GM18870 (cell line): ENCODE results near the gene CST7.

Source experiments
- ATAC-seq: cut with Tn5 transposase; IDR thresholded peaks from one replicate; pipeline ENCODE4 v1.9.1; 2021; ENCODE audit warnings: moderate library complexity; ENCODE audit not compliant: unreplicated experiment

CST7 gene

GRCh38 chr20:24950128-24950835, 1.2 kb downstream of the CST7 start:
- ATAC-seq = no peak

GRCh38 chr20:24950836-24951525, 1.9 kb downstream of the CST7 start:
- ATAC-seq = no peak

DNA sequence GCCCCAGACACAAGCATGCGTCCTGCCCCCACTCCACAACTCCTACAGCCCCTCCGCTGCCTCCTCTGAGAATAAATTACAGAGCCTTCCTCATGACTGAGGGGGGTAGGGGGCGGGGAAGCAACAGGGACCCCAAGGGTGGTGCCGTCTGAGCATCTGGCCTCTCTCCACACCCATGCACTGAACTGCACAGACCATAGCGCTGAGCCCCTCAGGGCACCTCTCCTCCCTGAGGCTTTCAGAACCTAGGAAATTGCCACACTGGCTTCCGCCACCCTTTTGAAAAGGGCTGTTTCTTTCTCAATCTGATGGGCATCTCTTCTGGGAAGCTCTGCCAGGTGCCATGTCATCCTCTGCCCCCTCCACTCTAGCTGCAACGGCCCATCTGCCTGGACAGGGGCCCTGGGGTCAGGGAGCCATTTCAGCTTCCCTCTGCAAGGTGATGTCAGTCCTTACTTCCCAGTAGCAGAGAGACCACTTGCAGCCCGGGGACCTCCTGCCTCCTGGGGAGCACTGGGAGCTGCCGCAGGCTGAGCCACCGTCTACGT, 2.5 kb downstream of the CST7 start:
- no peak for ATAC-seq

- ATAC-seq = no peak
Observed at GRCh38 chr20:24952376-24953208, 3.5 kb downstream of the CST7 start.

DNA sequence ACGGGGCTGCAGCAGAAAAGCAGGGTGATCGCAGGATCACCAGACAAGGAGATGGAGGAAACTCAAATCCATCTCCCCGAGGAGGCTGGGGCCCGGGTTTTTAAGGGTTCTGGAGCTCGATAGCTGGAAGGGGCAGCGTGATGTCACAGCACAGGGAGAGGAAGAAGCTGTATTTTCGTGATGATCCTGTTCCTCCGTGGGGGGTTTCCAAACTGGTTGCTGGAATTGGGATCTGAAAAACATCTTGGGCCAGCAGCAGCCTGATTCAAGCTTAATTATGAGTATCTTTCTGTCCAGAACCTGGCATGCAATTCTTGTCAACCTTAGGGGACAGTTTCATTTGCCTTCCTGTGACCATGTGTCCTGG, 4.1 kb downstream of the CST7 start:
- ATAC-seq = no peak

- no peak for ATAC-seq
Observed at GRCh38 chr20:24953621-24954133, 4.6 kb downstream of the CST7 start.

GRCh38 chr20:24954151-24954550, 5.1 kb downstream of the CST7 start:
- ATAC-seq = no peak

GRCh38 chr20:24954566-24954965, 5.5 kb downstream of the CST7 start:
- ATAC-seq = no peak

DNA sequence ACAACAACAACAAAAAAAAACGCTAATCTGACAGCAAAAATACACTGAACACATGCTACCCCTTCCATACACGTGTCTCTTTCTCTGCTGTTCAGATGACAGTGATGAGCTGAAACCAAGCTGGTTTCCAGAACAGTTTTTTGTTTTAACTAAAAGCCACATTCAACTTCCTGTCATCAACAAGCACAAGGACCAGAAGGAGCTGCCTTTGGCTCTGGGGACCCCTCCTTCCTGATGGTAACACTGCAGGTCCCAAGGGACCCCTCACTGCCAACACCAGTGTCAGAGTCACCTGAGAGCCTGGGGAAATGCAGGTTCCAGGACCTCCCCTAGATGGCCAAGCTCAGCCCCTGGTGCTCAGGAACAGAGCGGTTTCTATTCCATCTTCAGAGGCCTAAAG, 6.0 kb downstream of the CST7 start:
- ATAC-seq = peak; percentile 84

GRCh38 chr20:24956001-24956841, 7.2 kb downstream of the CST7 start:
- no peak for ATAC-seq

DNA sequence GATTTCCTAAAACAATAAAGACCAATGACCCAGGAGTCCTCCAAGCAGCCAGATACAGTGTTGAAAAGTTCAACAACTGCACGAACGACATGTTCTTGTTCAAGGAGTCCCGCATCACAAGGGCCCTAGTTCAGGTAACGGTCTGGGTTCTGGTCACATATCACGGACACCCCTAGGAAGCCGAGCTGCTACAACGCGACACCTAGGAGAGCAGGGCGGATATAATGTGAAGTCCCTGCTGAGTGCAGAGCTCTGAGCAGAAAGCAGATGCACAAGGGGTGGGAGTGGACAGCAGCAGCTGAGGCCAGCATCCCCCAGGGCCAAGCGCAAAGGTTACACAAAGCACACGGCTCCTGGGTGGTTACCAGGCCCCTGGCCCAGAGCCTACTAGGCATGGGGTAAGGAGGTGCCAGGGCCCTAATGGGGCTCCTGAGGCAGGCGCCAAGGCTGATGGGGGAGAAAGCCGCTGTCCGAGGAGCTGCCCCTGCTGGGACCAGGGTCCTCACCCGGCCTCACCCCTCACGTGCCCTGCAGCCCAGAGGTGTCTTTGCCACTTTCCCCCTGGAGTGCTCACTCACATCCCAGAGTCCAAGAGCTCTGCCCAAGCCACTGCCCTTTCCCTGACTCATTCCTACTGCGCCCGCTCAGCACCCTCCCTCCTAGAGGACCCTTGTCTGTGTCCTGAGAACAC, 8.4 kb downstream of the CST7 start:
- ATAC-seq = no peak

GRCh38 chr20:24958506-24959385, 9.7 kb downstream of the CST7 start:
- ATAC-seq = no peak

DNA sequence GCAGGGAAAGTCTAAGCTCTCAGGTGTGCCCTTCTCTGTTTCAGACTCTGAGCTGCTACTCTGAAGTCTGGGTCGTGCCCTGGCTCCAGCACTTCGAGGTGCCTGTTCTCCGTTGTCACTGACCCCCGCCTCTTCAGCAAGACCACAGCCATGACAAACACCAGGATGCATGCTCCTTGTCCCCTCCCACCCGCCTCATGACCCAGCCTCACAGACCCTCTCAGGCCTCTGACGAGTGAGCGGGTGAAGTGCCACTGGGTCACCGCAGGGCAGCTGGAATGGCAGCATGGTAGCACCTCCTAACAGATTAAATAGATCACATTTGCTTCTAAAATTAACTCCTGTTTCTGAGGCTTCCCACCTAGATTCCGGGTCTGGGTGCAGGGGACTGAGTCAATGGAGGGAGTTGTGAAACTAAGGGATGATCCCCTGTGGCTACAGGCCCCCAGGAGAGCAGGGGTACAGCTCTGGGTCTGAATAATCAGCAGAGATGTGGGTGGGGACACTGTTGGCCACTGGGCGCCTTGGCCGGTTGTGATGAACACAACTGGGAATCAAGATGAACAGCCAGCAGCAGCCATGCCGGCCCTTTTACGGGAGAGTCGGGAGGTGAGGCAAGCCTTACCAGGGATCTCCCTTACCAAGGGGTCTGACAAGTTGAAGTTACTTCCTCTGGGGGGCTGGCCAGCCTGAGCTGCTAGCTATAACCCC, 10.7 kb downstream of the CST7 start:
- no peak for ATAC-seq

DNA sequence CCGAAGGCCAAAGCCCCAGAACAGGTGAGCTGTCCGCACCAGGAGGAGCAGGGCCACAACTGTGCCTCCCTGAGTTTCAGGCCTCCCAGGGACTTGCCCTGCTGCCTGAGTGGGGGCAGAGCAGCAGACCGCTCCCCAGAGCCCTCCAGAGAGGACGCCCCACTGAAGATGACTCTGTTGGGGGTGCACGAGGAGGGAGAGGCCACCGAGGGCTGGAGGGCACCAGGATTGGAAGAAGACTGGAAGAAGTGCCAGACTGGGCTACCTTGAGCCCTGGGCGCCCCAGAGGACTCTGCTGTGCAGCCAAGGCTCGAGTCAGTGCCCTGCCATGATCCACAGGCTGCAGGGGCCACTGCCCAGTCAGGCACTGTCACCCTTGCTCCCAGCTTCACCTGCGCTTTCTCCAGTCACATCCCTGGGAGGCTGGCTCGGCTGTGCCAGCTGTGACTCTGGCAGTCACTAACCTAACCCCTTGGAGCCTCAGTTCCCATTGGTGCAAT, 11.3 kb downstream of the CST7 start:
- no peak for ATAC-seq

DNA sequence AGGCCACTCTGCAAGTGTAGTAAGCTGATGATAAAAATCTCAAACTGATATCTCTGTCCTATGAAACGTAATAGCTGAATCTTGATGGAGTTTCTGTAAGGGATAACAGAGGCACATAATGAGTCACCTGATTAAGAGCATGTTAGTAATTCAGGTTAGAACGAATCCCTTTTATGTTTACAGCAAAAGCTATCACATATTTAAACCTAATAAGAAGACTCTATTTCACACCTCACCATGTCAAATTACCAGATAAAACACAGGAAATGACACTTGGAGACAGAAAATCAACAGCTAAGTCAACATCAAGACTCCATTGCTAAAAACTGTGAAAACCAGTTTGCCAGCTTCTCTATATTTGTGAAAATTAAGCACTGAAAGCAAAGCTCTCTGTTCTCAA, 11.8 kb downstream of the CST7 start:
- ATAC-seq = no peak

DNA sequence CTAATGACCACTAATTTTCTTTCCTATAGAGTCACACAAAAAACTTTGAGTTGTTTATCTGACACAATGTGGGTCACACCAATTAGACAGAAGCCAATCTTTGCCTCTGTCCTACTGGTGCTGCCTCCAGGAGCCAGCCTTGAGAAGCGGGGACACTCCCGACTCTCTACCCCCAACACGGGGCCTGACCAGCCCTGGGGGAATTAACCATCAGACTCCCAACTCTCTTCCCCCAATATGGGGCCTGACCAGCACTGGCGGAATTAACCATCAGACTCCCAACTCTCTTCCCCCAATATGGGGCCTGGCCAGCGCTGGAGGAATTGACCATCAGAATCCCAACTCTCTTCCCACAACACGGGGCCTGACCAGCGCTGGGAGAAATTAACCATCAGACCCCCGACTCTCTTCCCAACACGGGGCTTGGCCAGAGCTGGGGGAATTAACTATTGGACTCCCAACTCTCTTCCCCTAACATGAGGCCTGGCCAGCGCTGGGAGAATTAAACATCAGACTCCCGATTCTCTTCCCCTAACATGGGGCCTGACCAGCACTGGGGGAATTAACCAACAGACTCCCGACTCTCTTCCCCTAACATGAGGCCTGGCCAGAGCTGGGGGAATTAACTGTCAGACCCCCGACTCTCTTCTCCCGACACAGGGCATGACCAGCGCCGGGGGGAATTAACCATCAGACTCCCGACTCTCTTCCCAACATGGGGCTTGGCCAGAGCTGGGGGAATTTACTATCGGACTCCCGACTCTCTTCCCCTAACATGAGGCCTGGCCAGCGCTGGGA, 12.5 kb downstream of the CST7 start:
- no peak for ATAC-seq

- ATAC-seq = no peak
Observed at GRCh38 chr20:24962182-24962492, 13.1 kb downstream of the CST7 start.
